Stimulated activated CD8-positive, alpha-beta memory T cell treated with anti-CD3 and anti-CD28 coated beads, Interleukin-4, amount 100 ng/mL, for 4 hours (primary cell): ENCODE data around the gene RAD51B.
"Not testable (repeated sequence)": the region's sequence is repeated elsewhere in the genome, so short reads cannot be mapped to it uniquely, and the experiment has no call there.

Experiments
- DNase-seq, 2 donors: peaks; one replicate each; pipeline ENCODE4 v3.0.0-alpha.2; 2020; ENCODE audit warnings: low read depth in 2 of 2, low spot score in 1 of 2

RAD51B gene

DNA sequence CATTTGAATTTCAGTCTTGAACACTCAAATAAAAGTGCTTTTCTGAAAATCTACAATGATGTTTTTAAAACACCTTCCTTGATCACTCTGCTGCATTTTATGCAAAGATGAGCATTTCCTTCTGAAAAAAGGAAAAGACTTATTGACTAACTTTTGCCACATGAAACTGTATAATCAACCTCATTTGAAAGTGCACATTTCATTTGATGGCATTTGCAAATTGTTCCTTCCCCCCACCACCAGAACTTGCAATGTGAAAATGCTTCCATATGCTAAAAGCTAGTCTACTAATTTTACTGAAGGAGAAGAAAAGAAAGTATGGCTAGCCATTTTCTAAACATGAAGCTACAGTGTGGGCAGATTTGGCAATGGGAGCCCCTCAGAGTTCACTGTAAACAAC, 159.2 kb downstream of the RAD51B start:
- no peak for DNase-seq

- no peak for DNase-seq
Measured at GRCh38 chr14:67982711-67983608, 163.4 kb downstream of the RAD51B start.

DNA sequence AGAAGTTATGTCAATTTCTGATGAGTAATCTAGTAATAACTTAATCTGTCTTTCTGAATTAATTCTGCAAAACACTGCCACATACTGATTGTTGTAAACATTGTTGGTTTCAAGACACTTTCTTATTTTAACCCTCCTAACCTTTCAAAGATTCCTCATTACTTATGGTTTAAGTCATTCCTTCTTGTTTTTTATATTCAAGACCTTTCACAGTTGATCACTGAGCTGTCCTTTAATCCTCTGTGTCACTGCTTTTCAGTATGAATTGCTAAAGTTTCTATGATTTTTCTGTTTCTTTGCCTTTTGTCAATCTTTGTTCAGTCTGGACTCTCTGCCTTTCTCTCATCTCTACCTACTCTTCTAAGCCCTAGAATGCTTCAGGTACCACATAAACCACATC, 164.7 kb downstream of the RAD51B start:
- no peak for DNase-seq

DNA sequence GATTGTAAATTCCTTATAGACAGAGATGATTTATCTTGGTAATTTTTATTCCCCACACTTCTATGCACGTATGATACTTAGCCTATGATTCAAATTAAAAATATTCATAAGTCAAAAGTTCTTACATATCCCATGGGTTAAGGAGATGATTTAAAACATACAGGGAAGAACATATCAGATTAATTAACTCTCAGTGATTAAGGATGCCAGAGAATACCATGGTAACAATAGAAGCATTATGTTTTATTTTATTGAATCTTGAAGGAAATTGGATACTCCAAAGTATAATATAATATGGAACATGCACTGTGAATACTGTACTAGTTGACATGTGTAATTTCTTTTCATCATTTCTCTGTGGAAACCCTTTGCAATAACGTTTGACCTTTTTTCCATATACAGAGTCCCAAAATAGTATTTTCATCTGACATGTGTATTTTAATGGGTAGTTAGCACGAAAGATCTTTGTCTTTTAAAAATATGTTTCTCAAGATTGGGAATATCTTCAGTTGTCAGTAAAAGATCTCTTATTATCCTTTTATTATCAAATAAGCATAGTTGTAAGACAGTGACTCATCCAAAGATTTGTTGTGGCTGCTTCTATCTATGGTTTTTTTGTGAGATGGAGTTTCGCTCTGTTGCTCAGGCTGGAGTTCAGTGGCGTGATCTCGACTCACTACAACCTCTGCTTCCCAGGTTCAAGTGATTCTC, 166.7 kb downstream of the RAD51B start:
- DNase-seq, result no peak

DNA sequence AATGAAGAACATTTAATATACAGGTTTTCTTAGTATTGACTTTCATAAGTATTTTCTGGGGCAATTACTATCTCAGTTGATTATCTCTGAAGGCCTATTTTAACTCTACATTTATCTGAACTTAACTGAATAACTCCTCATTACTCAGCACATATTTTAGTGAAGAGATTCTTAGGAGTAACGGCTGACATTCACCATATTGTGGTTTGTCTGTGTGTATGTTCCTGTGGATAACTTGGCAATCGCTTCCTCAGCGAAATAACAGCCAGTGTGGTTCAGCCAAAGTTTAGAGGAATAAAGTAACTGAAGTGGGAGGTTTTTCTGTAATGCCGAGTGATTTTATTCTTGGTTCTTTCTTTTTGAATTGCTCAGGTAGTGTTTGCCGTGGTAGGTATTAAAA, 168.0 kb downstream of the RAD51B start:
- no peak for DNase-seq

DNA sequence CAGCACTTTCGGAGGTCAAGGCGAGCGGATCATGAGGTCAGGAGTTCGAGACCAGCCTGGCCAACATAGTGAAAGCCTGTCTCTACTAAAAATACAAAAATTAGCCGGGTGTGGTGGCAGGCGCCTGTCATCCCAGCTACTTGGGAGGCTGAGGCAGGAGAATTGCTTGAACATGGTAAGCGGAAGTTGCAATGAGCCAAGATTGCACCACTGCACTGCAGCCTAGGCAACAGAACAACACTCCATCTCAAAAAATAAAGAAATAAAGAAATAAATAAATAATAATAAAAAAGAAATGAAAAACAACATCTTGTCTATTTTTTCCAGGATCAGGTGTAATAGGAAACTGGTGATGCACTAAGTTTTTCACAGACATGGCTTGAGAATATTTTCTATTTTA, 168.6 kb downstream of the RAD51B start:
- not testable (repeated sequence) for DNase-seq

- no peak for DNase-seq
Measured at GRCh38 chr14:67990576-67990975, 171.0 kb downstream of the RAD51B start.

DNA sequence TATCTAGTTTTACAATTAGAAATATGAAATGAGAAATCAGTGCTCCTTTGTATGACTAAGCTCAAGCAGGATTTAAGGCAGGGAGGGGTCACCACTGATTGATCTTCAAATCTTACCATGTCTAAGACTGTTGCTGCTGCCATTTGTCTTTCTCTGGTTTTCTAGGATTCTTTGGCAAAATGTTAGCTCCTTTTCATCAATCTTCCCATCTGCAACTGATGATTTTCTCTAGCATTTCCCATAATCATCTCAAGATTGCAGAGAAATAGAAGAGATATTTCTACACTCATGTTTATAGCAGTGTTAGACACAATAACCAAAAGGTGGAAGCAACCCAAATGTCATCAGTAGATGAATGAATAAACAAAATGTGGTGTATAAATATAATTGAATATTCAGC, 175.0 kb downstream of the RAD51B start:
- no peak for DNase-seq

- no peak for DNase-seq
Measured at GRCh38 chr14:67996235-67996634, 176.7 kb downstream of the RAD51B start.

DNA sequence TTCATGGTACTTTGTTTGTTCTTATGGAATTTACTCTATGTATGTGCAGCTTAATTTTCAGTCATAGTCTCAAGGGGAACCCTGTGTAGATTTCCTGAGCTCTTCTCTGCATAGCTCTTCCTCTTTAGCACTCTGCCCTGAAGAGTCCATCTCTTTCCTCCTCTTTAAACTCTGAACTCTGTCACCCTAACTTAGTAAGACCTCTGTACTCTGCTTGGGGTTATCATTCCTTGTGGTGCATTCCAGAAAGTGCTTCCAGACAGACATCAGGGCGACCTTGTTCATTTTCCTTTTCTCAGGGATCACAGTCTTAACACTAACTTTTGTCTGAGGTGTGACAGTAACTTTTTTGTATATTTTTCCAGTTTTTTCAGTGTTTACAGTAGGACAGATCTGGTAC, 179.3 kb downstream of the RAD51B start:
- DNase-seq, result no peak

DNA sequence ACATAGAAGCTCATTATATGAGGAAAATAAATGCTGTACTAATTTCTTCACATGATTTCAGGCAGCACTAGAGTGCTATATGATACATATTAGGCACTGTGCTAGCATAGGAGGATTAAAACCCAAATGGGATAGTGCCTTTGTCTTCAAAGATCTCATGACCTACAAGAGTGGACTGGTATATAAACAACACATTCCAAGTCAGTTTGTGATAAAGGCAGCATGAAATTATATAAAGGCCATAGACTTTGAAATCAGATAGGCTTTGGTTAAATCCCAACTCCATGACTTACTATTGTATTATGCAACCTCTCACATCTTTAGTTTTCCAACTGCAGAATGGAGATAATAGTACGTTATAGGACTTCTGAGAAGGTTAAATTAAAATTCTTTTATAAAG, 179.7 kb downstream of the RAD51B start:
- DNase-seq, result no peak

DNA sequence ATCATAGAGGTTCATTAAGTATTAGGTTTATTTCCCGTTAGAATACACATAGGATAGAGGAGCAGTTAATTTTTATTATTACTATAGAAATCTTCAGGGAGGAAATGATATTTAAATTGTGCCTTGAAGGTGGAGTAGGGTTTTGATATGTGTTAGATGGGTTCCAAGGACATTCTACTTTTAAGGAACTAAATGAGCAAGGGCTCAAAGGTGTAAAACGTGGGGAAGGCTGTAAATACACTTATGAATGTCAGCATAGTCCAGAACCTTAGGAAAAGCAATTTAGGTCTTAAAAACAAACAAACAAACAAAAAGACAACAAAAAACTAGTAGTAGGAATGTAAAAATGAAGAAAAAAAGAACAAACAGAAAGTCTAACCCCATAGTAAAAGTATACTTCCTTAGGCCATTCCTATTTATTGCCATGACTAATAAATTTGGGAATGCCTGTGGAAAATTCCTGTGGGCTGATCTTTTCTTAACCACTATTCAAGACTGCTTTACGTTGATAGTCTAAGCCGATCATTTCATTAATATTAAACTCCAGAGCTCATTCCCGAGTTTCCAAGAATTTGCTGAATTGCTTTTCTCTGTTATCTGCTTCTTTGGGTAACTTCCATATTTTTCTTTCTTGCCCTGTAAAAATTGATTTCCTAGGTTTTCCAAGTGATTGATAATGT, 180.3 kb downstream of the RAD51B start:
- no peak for DNase-seq

GRCh38 chr14:68000511-68000910, 180.9 kb downstream of the RAD51B start:
- DNase-seq, result no peak

DNA sequence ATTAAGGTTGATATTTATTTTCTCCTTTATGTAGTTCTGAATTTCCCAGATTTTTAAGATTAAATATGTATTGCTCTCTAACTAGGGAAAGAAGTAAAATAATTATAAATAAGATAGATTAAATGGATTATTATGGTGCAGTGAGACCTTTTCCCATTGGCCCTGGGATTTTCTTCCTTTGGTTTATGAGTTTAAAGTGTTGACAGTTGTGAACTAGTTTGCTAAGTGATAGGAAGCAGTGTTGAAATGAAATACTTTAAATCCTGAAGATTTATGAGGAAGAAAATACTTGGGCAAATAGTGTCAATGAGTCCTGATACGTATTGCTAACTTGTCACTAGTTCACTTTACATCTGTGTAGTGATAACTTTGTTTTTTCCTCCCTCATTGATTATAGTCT, 188.9 kb downstream of the RAD51B start:
- DNase-seq, result no peak

DNA sequence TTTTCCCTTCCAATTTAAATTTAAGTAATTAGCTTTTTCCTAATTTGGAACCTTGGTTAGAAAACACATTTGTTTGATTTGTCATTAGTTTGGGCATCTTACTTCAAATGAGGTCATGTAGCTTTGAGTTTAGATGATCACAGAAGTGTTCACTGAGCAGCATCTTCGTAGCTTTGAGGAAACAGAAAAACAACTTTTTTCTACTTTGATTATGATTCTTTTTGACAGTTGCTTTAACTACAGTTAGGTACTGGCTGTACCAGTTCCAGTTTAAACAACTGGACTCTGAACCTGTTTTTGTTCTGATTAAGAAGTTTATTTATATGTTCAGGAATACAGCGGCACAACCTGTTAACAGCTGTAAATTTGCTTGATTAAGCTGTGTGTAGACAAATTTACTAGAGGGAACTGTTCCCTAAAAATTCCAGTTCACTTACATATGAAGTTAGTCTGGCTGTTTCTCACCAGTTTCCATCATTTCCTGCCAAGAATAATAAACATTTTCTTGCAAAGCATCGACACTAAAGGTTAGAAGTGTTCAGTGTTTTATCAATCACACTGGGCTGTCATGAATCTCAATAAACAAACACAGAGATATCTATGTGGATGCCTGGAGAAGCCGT, 191.9 kb downstream of the RAD51B start:
- DNase-seq, result no peak

DNA sequence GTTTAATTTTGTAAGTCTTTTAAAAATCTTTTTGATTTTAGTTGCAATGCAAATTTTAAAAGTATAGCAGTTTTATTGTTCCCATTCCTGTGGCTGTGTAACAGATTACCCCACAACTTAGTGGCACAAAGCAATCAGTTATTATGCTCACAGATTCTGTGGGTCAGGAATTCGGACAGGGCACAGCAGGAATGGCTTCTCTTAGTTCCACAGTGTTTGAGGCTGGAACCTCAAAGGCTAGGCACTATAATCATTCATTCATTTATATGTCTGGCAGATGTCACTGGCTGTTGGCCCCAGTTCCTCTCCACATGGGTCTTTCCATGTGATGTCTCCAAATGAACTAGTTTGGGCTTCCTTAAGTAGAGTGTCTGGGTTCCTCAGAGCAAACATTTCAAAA, 193.3 kb downstream of the RAD51B start:
- DNase-seq, result no peak

GRCh38 chr14:68013326-68013725, 193.7 kb downstream of the RAD51B start:
- DNase-seq, result no peak

DNA sequence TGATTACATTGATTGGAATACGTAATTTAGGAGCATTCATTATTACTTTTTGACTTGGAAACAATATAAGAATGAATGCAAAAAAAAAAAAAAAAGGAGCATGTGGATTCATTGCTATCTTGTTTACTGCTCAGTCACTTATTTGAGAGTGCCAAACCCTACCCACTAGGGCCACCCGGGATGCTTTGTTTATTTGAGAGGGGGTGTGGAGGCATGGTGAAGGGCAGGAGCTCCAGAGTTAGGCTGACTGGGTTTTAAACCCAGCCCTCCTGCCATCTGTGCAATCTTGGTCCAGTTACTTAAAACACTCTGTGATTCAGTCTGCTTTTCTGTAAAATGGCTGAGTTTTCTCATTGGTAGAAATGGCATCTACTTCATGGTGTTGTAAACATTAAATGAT, 195.2 kb downstream of the RAD51B start:
- DNase-seq, result no peak

- no peak for DNase-seq
Measured at GRCh38 chr14:68015356-68016254, 196.0 kb downstream of the RAD51B start.

GRCh38 chr14:68016255-68016914, 196.8 kb downstream of the RAD51B start:
- no peak for DNase-seq
